Measurements from ENCODE around the gene GFER.

DNA sequence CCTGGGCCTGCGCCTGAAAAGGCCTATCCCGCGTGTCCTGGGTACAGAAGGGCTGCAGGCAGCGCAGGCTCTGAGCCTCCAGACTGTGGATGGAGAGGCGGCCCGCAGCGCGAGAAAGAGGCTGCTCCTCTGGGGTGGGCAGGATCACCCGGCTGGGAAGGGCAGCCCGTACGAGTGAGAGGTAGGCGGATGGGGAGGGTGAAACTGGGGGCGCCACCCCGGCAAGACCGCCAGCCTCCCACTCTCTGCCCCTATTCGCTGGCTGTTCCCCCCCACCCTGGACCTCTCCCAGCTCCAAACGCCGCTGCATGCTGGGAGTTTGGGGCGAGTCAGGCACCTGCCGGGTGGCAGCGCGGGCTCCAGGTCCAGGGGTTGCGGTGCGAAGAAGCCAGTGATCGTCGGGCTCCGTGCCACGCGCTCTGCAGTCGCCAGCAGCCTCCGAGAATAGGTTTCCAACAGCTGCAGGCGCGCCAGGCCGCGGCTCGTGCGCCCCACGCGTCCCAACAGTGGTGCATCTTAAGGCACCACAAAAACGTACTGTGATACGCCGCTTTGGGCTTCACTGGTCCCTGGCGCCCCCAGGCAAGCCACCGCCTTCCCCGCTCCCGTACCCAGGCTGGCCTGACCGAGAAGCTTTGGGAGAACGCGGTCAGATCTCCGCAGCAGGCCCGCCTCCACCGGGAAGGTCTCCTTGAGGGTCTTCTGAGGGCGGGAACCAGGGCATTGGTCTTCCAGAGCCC is 3.8 kb upstream of the GFER start:
- TF ChIP-seq, protein P1, sequence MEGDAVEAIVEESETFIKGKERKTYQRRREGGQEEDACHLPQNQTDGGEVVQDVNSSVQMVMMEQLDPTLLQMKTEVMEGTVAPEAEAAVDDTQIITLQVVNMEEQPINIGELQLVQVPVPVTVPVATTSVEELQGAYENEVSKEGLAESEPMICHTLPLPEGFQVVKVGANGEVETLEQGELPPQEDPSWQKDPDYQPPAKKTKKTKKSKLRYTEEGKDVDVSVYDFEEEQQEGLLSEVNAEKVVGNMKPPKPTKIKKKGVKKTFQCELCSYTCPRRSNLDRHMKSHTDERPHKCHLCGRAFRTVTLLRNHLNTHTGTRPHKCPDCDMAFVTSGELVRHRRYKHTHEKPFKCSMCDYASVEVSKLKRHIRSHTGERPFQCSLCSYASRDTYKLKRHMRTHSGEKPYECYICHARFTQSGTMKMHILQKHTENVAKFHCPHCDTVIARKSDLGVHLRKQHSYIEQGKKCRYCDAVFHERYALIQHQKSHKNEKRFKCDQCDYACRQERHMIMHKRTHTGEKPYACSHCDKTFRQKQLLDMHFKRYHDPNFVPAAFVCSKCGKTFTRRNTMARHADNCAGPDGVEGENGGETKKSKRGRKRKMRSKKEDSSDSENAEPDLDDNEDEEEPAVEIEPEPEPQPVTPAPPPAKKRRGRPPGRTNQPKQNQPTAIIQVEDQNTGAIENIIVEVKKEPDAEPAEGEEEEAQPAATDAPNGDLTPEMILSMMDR (IDR thresholded peaks at IDR 0.05) = no peak
- no peak for TF ChIP-seq POLR2A (IDR thresholded peaks at IDR 0.05)
